Activated naive CD4-positive, alpha-beta T cell treated with anti-CD3 and anti-CD28 coated beads, Interleukin-2, amount 10 ng/mL, durations not matched to agents 7 days and 5 days (primary cell): ENCODE measurements around the gene PGLYRP2.

Experiments used
- CTCF ChIA-PET: fragments of 350-600 bp; sonication (Branson Sonifier 250); formaldehyde crosslinking; loops from one replicate; lab custom pipeline; 2021; ENCODE audit warnings: antibody characterized with exemption; lab: Charles Lee
- DNase-seq: peaks from one replicate; pipeline ENCODE4 v3.0.0-alpha.2; 2020
- H3K27ac Mint-ChIP-seq: one replicate; pipeline ENCODE4 v1.8.0; 2021; ENCODE audit warnings: mild to moderate bottlenecking, moderate library complexity, mixed read lengths
- H3K27me3 Mint-ChIP-seq: one replicate; pipeline ENCODE4 v1.8.0; 2021; ENCODE audit warnings: mild to moderate bottlenecking, mixed read lengths
- H3K36me3 Mint-ChIP-seq: one replicate; pipeline ENCODE4 v1.8.0; 2021; ENCODE audit warnings: mixed read lengths
- H3K4me1 Mint-ChIP-seq: one replicate; pipeline ENCODE4 v1.8.0; 2021; ENCODE audit warnings: mixed read lengths
- H3K4me3 Mint-ChIP-seq: one replicate; pipeline ENCODE4 v1.8.0; 2021; ENCODE audit warnings: mild to moderate bottlenecking, moderate library complexity, mixed read lengths
- H3K9me3 Mint-ChIP-seq: one replicate; pipeline ENCODE4 v1.8.0; 2021; ENCODE audit warnings: mixed read lengths

PGLYRP2 gene

GRCh38 chr19:15455996-15456395 is 23.3 kb downstream of the PGLYRP2 start:
- CTCF ChIA-PET, result no interaction called here
- Mint-ChIP-seq H3K4me1 (peaks cover 23% of the 10 kb centered on the region), H3K9me3 (no peaks in the 10 kb centered on the region), H3K27ac (no peak overlapping the region), H3K4me3 (no peak overlapping the region), H3K27me3 (no peaks in the 10 kb centered on the region), H3K36me3 (peaks cover 70% of the 10 kb centered on the region)
- DNase-seq, result no peak

DNA sequence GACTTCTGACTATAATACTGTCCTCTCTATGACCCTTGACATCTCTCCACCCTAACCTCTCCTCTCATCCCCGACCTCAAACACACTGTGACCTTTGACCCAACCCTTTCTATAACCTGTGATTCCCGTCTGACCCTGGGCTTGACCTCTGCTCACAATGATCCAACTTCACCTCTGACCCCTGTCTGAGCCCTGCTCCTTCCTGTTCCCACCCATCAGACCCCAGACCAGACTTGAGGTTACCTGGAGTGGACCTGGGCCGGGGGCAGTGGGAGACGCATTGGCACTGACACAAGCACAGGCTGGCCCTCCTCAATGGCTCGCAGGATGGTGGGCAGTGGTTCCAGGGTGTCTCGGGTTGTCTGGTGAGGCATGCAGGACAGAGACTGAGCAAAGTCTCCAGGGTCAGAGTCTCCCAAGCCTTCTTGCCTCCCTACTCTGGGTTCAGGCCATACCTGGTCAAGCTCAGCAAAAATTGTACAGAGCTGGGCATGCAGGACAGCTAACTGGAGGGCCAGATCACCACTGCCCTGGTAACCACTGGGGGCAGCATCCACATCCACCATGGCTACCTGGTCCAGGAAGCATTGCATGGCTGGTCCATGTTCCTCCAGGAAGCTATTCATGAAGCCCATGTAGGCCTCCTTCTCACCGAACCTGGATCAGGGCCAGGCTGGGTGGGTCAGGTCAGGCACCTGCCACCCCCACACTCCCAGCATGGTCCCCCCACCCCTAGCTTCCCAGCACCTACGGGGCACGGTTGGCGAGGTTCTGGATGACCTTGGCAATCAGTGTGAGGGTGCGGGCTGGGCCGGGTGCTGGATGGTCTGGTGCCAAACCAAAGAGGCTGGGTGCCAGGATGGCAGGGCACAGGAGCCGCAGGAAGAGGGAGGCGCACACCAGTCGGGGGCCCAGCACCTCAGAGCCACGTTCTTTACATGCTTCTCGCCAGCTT is 25.1 kb downstream of the PGLYRP2 start:
- H3K27ac Mint-ChIP-seq, result peak overlapping the region; percentile 77
- H3K4me1 Mint-ChIP-seq, result peaks cover 23% of the 10 kb centered on the region
- peaks cover 63% of the 10 kb centered on the region for H3K36me3 Mint-ChIP-seq
- H3K27me3 Mint-ChIP-seq, result no peaks in the 10 kb centered on the region
- H3K4me3 Mint-ChIP-seq, result no peak overlapping the region
- H3K9me3 Mint-ChIP-seq, result no peaks in the 10 kb centered on the region
- no peak for DNase-seq
- CTCF ChIA-PET, result interaction anchor here (1.2 to 1.6 kb wide), 4 partner anchors 9 to 102 kb away, joined by 4 to 6 read pairs (median 5); partner anchors contain the start of gene AKAP8L

DNA sequence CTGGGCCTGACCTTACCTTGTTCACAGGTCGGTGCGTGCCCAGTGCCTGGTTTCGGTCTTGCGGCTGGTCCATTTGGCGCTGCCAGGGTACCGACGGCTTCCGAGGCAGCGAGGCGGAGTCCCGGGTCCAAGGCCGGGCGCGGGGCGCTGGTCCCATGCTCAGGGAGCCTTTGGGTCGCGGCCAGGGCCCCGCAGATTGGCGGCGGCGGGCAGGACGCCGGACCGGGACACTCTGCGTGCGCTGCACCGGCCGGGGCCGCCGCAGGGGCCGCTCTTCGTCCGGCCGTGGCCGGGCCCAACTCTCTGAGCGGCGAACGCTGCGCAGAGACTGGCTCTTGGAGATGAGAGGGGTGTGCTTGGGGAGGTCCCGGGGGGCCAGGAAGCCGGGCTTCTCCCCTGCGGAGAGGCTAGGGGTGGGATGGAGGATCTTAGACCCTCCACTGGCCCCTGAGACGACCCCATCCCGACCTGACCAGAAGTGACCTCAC is 26.2 kb downstream of the PGLYRP2 start:
- peaks cover 30% of the 10 kb centered on the region for H3K4me1 Mint-ChIP-seq
- H3K36me3 Mint-ChIP-seq, result peaks cover 64% of the 10 kb centered on the region
- DNase-seq, result no peak
- H3K27me3 Mint-ChIP-seq, result no peaks in the 10 kb centered on the region
- CTCF ChIA-PET, result interaction anchor here (0.7 kb wide), 1 partner anchor 378 kb away, joined by 4 read pairs; no protein-coding TSS in a partner anchor
- no peaks in the 10 kb centered on the region for H3K9me3 Mint-ChIP-seq
- H3K27ac Mint-ChIP-seq, result no peak overlapping the region
- H3K4me3 Mint-ChIP-seq, result no peak overlapping the region

GRCh38 chr19:15452111-15453047 is 26.9 kb downstream of the PGLYRP2 start:
- Mint-ChIP-seq H3K36me3 (peaks cover 62% of the 10 kb centered on the region), H3K27me3 (no peaks in the 10 kb centered on the region), H3K27ac (peak overlapping the region; percentile 16), H3K9me3 (no peaks in the 10 kb centered on the region), H3K4me1 (peaks cover 27% of the 10 kb centered on the region), H3K4me3 (no peak overlapping the region)
- DNase-seq, result peak; percentile 30
- CTCF ChIA-PET, result interaction anchor here (1.1 kb wide), 1 partner anchor 9 kb away, joined by 3 read pairs; no protein-coding TSS in a partner anchor

GRCh38 chr19:15450528-15450890 is 28.8 kb downstream of the PGLYRP2 start:
- H3K27me3 Mint-ChIP-seq, result no peaks in the 10 kb centered on the region
- CTCF ChIA-PET, result no interaction called here
- H3K9me3 Mint-ChIP-seq, result no peaks in the 10 kb centered on the region
- peak overlapping the region; percentile 76 for H3K4me3 Mint-ChIP-seq
- H3K4me1 Mint-ChIP-seq, result peaks cover 27% of the 10 kb centered on the region
- peak overlapping the region; percentile 84 for H3K27ac Mint-ChIP-seq
- DNase-seq, result no peak
- H3K36me3 Mint-ChIP-seq, result peaks cover 53% of the 10 kb centered on the region

- Mint-ChIP-seq H3K4me3 (peak within 1 kb of the TSS; percentile 76), H3K27ac (peak within 1 kb of the TSS; percentile 84), H3K36me3 (peaks cover 47% of the 10 kb centered on the region), H3K27me3 (no peaks in the 10 kb centered on the region), H3K9me3 (no peaks in the 10 kb centered on the region), H3K4me1 (peaks cover 27% of the 10 kb centered on the region)
- peak; percentile 84 for DNase-seq
- CTCF ChIA-PET, result no interaction called here
These were observed 29.4 kb downstream of the PGLYRP2 start, which contains the start of gene WIZ for GRCh38 chr19:15449620-15450527. WIZ (minus strand) TSS chr19:15449956; CDS start chr19:15448307, 1,649 bp downstream.

DNA sequence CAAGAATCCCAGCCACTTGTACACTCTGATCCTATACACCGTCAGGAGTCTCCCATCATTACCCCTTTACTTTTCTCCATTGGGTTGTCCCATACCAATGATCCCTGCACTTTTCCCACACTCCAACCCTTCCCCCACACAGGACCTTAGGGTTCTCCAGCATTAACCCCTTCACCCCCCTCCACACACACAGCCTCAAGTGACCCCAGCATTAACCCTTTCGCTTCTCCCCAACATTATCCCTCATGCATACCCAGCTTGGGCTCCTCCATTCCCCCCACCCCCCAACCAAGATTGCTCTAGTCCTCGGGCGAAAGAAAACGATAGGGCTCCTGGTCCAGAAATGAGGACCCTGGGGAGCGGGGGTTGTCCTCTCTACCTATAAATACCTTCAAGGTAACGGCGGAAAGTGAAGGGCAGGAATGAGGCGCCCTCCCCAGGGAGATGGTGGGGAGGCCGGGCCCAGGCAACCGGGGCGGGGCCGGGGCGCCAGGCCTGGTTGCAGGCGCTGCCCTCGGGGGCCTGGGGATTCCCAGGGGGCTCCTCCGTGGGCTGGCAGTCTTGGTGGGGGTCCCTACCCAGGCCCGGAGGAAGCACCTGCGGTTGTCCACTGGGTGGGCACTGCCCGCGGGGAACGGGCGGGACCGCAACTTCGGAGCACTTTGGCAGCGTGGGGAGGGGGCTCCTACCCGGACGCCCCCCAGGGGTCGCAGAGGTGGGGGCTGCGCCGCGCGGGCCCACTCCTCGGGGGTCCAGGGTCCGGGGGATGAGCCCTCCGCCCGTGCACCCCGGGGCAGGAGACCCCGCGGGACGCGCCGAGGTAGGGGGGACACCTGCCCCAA is 30.3 kb downstream of the PGLYRP2 start:
- Mint-ChIP-seq H3K27me3 (no peaks in the 10 kb centered on the region), H3K27ac (peak overlapping the region; percentile 77), H3K4me1 (peaks cover 24% of the 10 kb centered on the region), H3K4me3 (peak overlapping the region; percentile 65), H3K36me3 (peaks cover 38% of the 10 kb centered on the region), H3K9me3 (no peaks in the 10 kb centered on the region)
- CTCF ChIA-PET, result interaction anchor here (1.3 kb wide), 1 partner anchor 29 kb away, joined by 4 read pairs; no protein-coding TSS in a partner anchor
- DNase-seq, result peak; percentile 35

DNA sequence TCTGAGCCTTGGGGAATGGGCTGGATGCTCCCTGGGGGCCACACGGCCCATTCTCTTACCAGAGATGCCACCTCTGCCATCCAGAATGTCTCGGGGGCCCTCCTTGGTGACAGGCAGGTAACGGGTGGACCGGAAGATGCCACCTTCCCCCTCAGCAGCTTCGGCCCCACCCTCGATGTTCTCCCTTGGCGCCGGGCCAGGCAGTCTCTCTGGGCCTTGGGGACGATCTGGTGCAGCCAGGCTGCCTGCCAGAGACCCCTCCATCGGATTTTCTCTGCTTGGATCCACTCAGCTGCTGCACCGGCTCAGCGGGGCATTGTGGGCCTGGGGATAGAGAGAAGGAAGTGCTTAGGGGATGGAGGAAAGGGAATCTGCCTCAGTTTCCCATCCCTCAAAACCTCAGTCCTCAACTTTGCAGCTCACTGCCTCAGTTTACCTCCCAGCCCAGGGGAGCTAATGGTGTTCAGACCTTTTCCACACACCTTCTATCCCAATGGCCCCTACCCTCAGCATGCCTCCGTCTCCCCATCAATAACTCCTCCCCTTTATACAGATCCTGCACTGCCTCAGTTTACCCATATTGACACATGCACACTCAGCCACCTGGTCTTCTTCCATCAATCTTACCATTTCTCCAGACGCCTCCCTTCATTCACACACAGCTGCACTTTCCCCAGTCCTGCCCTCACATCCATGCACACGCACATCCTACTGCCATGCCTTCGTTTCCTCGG is 31.1 kb downstream of the PGLYRP2 start:
- CTCF ChIA-PET, result interaction anchor here (1.3 kb wide), 1 partner anchor 29 kb away, joined by 4 read pairs; no protein-coding TSS in a partner anchor
- Mint-ChIP-seq H3K4me3 (peak overlapping the region; percentile 65), H3K9me3 (no peaks in the 10 kb centered on the region), H3K27ac (peak overlapping the region; percentile 77), H3K36me3 (peaks cover 31% of the 10 kb centered on the region), H3K4me1 (peaks cover 21% of the 10 kb centered on the region), H3K27me3 (no peaks in the 10 kb centered on the region)
- no peak for DNase-seq

- Mint-ChIP-seq H3K4me3 (no peak overlapping the region), H3K36me3 (peaks cover 27% of the 10 kb centered on the region), H3K27me3 (no peaks in the 10 kb centered on the region), H3K9me3 (no peaks in the 10 kb centered on the region), H3K4me1 (peaks cover 21% of the 10 kb centered on the region), H3K27ac (no peak overlapping the region)
- DNase-seq, result no peak
- CTCF ChIA-PET, result no interaction called here
These were observed 32.2 kb downstream of the PGLYRP2 start for GRCh38 chr19:15447057-15447456.

- H3K4me1 Mint-ChIP-seq, result peaks cover 16% of the 10 kb centered on the region
- H3K27ac Mint-ChIP-seq, result peak overlapping the region; percentile 37
- no peak for DNase-seq
- H3K9me3 Mint-ChIP-seq, result no peaks in the 10 kb centered on the region
- no peaks in the 10 kb centered on the region for H3K27me3 Mint-ChIP-seq
- no peak overlapping the region for H3K4me3 Mint-ChIP-seq
- CTCF ChIA-PET, result no interaction called here
- H3K36me3 Mint-ChIP-seq, result peaks cover 17% of the 10 kb centered on the region
These were observed 33.4 kb downstream of the PGLYRP2 start for GRCh38 chr19:15445807-15446376.

GRCh38 chr19:15445227-15445605 is 34.1 kb downstream of the PGLYRP2 start:
- Mint-ChIP-seq H3K27me3 (no peaks in the 10 kb centered on the region), H3K4me1 (peaks cover 10% of the 10 kb centered on the region), H3K27ac (no peak overlapping the region), H3K4me3 (no peak overlapping the region), H3K9me3 (no peaks in the 10 kb centered on the region), H3K36me3 (peaks cover 11% of the 10 kb centered on the region)
- DNase-seq, result no peak
- CTCF ChIA-PET, result no interaction called here
